Activated effector memory CD4-positive, alpha-beta T cell treated with Interleukin-2 at 50 U/mL for 16 hours (primary cell): ENCODE results near the gene RDH14.
A peak's percentile ranks its signal among the peaks of the same experiment; 100 is the strongest.

Experiments used
- DNase-seq: peaks from one replicate; pipeline ENCODE4 v3.0.0-alpha.2; 2020

The RDH14 gene, protein sequence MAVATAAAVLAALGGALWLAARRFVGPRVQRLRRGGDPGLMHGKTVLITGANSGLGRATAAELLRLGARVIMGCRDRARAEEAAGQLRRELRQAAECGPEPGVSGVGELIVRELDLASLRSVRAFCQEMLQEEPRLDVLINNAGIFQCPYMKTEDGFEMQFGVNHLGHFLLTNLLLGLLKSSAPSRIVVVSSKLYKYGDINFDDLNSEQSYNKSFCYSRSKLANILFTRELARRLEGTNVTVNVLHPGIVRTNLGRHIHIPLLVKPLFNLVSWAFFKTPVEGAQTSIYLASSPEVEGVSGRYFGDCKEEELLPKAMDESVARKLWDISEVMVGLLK

DNA sequence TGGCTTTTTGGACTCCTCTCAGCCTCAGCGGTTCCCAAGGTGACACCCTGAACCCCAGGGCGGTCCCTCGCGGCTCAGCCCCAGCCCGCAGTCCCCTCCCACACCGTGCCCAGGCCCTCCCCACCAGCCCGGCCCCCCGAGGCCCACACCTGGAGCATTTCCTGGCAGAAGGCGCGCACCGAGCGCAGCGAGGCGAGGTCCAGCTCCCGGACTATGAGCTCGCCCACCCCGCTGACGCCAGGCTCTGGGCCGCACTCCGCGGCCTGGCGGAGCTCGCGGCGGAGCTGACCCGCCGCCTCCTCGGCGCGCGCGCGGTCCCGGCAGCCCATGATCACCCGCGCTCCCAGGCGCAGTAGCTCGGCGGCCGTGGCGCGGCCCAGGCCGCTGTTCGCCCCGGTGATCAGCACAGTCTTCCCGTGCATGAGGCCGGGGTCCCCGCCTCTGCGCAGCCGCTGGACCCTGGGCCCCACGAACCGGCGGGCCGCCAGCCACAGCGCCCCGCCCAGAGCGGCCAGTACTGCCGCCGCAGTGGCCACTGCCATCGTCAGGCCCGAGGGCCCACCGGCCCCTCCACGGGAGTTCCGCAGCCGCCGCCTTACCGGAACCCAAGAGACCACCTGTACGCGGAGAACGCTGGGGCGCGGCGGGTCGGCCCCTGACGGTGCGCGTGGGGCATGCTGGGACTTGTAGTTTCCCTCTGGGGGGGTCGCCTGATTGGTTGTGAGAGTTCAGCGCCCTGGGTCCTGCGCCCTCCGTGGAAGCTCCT lies at the start of gene RDH14:
TSS of gene RDH14 (minus strand) at position 623 of the 766 bp plus-strand sequence. CDS start at position 542, 81 bp downstream.
- peak; percentile 86 for DNase-seq

DNA sequence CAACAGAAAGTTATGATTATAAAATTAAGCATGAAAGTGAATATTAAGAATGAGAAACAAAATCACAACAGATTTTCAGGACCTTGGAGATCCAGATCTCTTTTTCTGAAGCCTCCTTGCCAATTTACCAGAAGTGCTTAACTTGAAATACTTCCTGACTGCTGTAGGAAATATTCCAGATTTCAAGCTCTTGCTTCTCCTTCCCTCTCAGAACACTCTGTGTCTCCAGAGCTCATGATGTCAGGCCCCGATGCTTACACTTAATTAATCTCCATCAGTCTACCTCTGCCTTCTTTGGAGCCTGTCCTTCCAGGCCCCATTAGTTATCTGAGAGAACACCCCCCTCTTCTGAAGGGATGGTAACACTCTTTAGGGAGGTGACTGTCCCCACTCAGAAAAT lies 49.6 kb upstream of the RDH14 start:
- no peak for DNase-seq

DNA sequence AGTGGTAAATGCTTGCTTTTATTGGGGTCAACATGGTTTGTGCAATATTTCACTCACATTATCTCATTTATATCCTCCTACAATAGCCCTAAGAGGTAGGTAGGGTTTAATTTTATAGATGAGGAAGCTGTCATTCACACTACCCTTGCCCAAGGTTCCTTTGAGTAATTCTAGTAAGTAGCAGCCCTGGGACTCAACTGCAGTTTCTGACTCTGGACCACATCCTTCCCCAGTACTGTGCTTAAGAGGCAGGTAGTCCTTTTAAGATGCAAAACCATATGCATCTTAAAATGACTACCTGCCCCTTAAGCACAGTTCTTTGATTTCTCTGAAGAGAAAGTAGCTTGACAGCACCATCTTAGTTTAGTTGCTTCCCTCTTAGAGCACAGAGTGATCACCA lies 44.7 kb upstream of the RDH14 start:
- DNase-seq, result no peak

DNA sequence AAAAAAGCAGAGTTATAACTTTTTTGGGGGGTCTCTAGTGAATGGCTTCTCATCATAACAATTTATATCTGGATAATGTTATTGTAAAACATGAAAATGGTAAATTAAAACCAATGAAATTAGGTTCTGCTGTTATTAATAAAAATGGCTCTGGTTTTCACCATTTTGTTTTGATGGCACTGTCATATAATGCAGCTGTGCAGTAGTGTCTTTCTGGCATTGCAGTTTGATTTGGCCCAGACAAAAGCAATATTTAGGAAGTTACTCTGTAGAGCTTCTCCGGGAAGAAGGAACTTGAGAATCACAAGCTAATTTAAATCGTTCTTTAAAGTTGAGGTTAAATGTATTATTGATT lies 44.1 kb upstream of the RDH14 start:
- DNase-seq, result no peak

DNA sequence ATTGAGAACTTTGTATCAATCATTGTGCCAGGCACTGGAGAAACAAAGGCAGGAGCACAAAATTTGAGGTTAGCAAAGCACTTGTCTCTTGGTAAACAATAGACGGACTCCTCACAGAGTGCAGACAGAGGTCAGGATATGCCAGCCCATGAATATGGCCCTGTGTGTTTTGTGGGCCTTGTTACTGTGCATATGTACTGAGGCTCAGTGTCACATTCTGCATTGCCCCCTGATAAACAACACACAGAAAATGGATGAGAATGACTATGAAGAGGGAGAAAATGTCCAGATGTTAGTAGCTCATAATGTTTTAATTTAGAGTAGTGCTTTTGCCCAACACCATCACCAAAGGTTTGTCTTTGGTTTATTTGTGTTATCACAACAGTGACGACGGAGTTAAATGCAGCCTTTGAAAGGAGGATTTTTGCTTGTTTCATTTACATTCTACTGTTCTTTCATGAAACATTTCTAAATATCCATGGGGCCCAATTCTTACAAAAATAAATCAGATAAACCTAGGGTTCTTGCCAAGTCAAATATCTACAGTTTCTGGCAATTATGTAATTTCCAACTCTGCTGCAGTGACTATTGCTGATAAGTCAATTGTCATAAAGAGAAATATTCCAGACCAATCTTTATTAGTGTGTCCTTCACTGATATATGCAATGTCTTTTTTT lies 43.5 kb upstream of the RDH14 start:
- no peak for DNase-seq

DNA sequence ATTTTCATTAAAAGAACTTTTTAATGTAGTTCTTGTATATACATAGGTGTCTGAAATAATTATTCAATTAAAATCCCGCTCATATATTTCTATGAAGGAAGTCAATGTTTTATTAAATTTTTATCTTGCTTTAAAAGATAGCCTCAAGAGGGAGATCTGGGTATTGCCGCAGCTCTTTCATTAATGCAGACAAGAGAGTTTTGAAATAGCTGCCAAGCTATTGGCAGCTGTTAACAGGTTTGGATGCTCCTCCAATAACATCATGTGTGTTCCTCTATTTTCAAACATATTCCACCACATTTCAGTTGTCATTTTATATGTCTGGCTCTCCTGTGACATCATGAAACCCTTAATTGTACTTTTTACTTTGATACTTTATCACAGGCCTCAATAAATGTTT lies 41.8 kb upstream of the RDH14 start:
- no peak for DNase-seq

DNA sequence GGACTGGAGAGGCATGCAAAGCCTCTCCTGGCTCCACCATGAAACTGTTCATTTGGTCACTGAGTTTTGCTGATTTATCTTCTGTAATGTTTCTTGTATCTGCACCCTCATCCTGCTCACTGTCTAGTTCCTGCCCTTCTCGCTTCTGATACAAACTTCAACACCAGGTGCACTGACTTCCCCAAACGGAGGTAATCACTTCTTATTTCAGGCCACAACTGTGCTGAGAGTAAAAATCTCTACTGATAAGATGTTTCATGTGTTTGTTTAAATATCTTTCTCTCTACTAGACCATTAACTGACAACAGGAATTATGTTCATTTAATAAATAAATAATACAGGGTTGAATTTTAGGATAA lies 39.8 kb upstream of the RDH14 start:
- no peak for DNase-seq

DNA sequence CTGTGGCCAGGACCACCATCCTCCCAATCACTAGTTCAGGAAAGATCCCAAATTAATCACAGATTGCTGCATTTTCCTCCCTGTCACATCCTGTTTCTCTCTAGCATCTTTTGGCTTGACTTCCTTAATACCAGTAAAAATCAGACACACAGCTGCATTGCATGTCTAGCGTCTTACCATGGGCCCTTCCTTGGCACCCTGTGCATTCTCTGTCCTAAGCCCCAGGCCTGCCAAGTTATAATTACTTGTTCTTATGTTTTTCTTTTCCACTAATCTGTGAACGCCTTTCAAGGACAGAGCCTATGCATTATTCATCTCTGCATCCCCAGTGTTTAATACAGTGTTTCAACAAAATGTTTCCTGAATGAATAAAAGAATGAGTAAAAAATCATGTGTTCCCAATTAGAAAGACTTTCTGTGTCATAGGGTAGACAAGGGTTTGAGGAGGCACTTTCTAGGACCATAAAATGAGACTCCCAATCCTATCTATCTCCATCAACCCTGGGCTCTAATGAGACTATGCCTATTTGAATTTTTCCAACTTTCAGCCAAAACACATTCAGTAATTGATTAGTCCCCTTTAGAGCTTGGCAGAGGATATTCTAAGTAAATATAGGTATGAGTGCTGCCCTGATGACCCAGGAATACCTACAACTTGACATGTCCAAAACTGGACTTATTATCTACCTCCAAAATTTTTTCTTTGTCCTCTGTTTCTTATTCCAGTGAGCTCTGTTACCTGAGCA lies 39.2 kb upstream of the RDH14 start:
- DNase-seq, result no peak

DNA sequence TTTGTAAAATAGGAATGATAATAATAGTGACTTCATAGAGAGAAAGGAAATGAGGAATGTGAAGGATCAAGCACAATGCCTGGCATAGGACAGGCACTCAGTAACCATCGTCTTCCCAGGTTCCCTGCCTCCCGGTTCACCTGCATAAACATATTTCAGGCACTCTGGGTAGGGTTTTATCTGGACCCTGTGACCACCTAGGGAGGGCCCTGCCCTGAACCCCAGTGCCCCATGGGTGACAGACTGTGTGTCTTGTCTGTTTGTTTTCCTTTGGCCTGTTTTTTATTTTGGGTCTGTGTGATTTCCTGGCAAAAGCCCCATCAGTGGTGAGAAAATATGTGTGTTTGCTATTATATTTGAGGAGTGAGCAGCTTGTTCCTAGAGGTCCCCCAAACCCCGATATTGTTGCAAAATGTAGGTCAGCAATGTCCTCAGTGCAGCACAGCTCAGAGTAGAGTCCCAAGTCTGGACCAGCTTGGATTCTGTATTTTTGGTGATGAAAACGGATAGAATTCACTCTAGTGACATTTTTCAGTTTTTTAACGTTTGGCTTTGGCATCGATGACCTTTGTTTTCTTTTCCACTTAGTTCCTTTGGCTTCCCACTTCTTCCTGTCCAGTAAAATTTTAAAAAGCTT lies 38.5 kb upstream of the RDH14 start:
- DNase-seq, result no peak

DNA sequence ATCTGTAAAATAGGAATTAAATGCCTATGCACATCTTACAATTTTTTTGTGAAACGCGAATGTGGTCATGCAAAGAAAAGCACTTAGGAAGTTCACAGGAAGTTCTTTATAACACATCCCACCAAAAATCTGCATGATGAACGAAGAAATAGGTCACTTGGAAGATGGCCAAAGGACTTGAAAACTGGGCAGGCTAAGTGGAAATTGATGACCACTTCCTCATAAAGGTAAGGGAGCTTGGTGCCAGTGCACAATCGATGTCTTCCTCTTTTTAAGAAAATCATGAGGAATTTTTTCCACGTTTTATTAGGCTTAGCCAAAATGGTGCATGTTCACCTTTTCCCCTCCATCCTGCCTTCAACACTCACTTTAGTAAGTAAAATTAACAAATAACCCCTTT lies 37.2 kb upstream of the RDH14 start:
- DNase-seq, result no peak

DNA sequence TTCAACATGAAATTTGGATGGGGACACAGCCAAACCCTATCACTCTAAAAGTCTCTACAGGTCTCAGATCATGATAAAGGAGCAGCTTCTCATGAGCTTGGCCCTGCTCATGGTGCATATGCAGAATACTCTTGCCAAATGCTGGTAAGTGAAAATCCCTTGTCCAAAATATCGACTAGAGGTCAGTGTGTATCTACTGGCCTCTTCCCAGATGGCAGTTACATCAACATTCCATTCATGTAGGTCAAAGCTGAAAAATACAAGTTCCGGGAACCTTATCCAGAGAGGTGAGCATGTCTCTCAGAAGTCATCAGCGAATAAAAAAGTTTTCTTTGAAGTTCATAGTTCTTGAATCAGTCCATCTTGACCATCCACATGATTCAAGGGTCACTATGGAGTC lies 36.5 kb upstream of the RDH14 start:
- DNase-seq, result no peak

DNA sequence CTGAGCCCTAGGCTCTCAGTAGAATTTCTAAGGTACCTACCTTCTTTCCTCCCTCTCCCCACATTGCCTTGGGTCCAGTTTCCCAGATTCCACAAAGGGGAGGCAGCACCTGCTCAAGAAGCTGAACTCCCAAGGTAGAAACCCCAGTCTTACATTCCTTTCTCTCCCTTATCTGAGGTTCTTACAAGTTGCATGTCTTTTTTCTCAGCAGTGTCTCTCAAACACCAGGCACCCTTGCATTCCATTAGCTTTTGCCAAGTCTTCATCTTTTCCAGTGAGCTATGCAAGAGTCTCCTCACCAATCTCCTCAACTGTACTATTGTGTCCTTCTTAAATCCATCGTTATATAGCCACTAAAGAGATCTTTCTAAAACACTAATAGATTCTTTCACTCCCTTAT lies 33.0 kb upstream of the RDH14 start:
- no peak for DNase-seq

DNA sequence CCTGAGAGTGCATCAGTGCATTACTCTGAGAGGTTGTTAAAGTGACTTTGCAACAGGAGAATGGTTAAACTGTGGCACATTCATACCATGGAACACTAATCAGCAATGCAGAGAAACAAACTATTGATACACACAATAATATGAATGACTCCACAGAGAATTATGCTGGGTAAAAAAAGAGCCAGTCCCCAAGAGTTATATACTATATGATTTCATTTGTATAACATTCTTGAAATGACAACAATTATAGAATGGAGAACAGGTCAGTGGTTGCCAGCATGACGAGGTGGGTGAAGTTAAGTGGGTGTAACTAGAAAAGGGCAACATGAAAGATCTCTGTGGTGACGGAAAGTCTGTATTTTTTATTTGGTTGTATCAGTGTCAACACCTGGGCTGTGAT lies 31.9 kb upstream of the RDH14 start:
- DNase-seq, result no peak

DNA sequence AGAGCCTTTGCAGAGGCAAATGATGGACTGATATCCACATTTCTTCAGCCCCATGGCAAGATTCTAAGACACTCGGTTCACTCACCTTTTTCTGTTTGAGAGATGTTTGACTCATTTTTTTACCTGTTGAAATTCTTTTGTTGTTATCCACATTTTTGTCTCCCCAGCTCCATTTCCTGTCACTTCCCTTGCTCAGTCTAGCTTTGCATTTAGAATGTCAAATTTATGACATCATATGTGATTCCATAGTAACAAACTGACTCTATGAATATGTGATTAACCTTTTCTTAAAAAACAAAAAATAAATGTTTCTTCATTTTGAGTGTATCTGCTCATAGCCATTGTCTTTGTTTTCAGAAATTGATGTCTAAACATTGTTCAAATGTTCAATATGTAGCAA lies 28.9 kb upstream of the RDH14 start, which contains the start of gene NT5C1B:
TSS of gene NT5C1B (minus strand) at position 216 of the 400 bp plus-strand sequence. CDS start at position 115, 101 bp downstream.
- DNase-seq, result no peak

DNA sequence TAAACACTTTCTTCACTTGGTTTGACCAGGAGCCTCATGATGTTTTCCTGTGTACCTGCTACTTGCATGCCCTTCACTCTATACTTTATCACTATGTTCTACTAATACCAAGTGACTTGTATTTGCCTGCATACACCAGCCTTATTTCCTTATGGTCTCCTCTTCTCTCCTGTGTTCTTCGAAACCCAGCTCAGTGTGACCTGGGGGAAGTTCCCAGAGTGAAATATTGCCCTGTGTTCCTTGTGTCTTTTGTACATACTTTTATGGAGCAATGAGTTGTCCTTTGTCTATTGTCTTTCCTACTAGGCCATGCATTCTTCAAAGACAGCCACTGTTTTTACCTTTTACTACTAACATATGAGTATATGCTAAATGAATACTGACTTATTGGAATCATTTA lies 28.3 kb upstream of the RDH14 start:
- DNase-seq, result no peak

DNA sequence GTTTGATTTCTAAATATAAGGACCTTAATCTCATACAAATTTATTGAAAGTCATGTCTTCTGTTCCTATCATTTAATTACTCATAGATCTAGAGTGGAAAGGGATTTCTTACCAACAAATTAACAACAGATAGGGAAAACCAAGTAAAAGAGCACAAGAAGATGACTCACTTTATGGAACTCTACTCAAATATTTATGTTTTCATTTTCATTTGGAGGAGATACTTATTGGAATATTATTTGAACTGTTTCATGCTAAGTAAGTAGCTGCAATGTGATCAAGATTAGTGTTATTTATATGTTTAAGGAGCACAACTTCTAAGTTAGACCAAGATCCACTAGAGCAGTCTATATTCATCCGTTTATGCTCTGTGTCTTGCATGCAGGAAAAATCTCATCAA lies 27.6 kb upstream of the RDH14 start:
- no peak for DNase-seq

DNA sequence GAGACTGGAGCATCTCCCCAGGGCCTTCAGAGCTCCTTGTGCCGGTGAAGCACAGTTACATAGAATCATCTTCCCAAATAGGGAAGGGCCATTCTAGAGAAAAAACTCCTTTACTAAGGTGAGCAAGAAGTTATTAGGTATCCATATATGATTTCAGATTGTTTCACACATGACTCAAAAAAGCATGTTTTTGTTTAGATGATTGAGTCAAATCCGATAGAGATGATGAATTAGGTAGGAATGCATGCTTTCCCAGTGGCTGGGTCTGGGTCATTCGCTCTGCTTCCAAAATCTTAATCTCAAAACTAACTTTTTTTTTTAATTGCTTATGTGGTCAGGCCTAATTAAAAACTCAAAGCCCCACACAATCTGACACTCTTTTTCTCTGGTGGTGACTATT lies 25.1 kb upstream of the RDH14 start:
- no peak for DNase-seq

DNA sequence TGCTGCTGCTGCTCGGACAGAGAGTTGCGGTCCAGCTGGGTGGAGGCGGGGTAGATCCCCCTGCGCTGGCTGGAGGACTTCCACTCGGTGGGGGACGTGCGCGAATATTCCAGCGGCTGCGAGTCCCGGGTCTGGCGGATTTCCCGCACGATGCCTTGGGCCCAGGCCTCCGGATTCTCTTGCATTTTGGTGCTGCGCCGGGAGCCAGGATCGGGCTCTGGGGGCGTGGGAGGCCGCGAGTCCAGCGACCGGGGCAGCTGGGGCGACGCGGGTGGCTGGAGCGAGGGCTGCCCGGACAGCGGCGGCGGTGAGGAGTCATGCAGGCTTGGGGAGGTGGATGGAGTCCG lies 24.1 kb upstream of the RDH14 start:
- DNase-seq, result no peak

DNA sequence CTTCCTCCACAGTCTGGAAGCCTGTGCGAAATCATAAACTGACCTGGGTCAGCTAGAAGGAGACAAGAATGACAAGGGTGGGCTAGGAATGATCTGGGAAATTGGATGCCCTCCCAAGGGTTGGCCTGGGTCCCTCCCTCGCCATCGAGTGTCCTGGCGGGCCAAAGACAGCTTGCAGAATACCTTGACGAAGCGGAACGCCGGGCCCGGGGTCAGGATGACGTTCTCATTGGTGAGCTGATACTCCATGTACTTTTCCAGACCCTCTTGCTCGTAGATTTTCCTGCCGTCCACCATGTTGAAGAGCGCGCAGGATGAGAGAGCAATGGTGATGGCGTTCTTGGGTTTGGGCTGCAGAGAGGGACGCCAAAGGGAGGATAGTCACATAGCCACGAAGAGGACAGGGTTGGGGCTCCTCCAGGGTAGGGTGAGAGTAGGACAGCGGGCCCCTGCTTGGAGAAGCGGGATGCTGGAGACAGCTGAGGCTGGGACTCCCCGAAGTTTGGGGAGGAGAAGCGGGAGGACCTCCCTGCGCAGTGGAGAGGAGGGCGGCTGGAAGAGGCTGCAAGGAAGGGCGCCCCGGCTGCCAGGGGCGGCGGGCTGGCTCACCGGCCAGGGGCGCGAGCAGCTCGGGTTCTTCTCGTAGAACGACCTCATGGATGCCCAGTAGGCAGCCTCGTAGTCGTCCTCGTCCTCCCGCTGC lies 23.6 kb upstream of the RDH14 start:
- DNase-seq, result no peak

DNA sequence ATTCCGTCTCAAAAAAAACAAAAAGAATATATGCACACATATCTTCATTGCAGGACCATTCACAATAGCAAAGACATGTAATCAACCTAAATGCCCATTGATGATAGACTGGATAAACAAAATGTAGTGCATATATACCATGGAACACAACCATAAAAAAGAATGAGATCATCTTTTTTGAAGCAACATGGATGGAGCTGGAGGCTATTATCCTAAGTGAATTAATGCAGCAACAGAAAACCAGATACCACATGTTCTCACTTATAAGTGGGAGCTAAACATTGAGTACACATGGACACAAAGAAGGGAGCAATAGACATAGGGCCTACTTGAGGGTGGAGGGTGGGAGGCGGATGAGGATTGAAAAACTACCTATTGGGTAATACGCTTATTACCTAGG lies 20.2 kb upstream of the RDH14 start:
- no peak for DNase-seq

DNA sequence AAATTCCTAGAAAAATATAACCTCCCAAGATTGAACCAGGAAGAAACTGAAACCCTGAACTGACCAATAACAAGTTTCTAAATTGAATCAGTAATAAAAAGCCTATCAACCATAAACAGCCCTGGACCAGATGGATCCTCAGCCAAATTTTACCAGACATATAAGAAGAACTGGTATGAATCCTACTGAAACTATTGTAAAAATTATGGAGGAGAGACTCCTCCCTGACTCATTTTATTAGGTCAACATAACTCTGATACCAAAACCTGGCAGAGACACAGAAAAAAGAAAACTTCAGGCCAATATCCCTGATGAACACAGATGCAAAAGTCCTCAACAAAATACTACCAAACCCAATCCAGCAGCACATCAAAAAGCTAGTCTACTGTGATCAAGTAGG lies 17.6 kb upstream of the RDH14 start:
- DNase-seq, result no peak

DNA sequence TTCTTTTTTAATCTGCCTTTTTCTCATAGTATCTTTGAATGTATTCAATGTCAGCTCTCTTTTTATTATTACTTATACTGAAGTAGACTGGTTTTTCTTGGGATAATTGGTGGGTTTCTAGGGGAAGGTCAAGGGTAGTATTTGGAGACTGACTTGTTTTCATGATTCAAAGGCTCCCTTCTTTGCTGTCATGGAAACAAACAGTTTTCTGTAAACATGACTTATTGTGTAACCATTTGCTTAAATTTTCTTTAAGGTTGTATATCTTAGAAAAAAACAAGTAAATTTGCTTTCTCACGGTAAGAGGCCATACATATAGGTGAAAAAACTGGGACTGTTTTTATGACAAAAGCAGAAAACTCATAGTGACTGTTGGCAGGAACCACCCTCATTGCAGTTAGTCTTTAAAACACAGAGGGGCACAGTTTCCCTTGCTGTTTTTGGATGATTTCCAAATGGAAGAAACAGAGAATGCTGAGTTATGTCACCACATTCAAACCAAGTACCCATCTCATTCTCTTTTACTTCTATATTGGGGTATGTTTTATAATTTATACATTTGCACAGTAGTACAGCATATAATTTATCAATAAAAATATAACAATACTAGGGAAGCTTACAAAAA lies 5.8 kb upstream of the RDH14 start:
- no peak for DNase-seq
